GM19351 (cell line): Measurements from ENCODE around the gene BMP2.

Experiments
- ATAC-seq: cut with Tn5 transposase; IDR thresholded peaks from one replicate; pipeline ENCODE4 v1.9.1; 2021; ENCODE audit warnings: mild to moderate bottlenecking, moderate library complexity; ENCODE audit not compliant: unreplicated experiment

The BMP2 gene

DNA sequence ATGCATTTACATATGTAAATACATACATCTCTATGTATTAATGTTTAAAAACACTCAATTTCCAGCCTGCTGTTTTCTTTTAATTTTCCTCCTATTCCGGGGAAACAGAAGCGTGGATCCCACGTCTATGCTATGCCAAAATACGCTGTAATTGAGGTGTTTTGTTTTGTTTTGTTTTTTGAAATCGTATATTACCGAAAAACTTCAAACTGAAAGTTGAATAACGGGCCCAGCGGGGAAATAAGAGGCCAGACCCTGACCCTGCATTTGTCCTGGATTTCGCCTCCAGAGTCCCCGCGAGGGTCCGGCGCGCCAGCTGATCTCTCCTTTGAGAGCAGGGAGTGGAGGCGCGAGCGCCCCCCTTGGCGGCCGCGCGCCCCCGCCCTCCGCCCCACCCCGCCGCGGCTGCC, 355 bp upstream of the BMP2 start:
- no peak for ATAC-seq

DNA sequence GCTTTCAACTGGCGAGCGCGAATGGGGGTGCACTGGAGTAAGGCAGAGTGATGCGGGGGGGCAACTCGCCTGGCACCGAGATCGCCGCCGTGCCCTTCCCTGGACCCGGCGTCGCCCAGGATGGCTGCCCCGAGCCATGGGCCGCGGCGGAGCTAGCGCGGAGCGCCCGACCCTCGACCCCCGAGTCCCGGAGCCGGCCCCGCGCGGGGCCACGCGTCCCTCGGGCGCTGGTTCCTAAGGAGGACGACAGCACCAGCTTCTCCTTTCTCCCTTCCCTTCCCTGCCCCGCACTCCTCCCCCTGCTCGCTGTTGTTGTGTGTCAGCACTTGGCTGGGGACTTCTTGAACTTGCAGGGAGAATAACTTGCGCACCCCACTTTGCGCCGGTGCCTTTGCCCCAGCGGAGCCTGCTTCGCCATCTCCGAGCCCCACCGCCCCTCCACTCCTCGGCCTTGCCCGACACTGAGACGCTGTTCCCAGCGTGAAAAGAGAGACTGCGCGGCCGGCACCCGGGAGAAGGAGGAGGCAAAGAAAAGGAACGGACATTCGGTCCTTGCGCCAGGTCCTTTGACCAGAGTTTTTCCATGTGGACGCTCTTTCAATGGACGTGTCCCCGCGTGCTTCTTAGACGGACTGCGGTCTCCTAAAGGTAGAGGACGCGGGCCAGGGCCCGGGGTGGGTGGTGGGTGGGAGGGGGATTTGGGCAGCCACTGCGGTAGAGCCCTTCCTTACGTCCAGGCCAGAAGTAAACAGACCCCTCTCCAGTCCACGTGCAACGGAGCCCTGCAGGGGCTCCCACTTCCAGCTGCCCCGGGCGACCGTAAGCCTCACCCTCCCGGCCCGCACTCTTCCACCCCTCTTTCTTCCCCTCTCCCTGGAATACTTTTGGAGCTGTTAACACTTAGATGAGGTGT, 998 bp downstream of the BMP2 start:
- no peak for ATAC-seq

DNA sequence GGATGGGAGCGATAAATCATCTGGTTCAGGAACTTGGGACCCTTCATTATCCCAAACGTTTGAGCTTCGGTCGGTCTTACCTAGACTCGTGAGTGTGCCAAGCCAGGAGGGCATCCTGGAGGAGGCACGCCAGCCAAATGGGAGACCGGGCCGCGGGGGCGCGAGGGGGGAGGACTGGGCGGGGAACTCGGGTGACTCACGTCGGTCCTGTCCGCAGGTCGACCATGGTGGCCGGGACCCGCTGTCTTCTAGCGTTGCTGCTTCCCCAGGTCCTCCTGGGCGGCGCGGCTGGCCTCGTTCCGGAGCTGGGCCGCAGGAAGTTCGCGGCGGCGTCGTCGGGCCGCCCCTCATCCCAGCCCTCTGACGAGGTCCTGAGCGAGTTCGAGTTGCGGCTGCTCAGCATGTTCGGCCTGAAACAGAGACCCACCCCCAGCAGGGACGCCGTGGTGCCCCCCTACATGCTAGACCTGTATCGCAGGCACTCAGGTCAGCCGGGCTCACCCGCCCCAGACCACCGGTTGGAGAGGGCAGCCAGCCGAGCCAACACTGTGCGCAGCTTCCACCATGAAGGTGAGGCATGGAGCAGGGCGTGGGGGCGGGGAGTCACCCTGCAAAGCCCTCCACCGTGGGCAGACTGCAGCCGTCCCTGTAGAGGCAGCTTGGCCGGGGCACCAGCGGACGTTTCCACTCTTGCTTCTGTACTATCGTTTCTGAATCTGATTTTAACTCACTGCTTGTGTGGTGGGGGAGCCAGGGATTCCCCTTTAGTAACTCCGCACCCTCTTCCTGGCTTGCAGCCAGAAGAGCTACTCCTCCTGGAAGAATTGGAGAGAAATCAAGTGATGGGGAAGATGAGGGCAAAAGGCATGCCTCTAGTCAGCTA, 2.7 kb downstream of the BMP2 start:
- ATAC-seq, result no peak

DNA sequence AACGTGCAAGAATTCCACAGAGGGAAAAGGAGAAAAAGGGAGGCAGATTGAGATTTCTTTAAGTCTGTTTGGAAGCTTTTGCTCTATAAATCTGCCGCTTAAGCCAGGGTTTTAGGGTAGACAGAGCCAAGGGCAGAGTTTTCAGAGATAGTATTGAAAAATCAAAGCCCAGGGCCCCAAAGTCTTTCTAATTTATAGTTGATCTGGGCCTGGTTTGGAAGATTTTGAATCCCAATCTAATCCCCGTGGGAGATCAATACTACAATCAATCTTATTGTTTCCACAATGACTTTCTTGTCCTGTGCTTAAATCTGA, 3.3 kb downstream of the BMP2 start:
- ATAC-seq, result no peak

DNA sequence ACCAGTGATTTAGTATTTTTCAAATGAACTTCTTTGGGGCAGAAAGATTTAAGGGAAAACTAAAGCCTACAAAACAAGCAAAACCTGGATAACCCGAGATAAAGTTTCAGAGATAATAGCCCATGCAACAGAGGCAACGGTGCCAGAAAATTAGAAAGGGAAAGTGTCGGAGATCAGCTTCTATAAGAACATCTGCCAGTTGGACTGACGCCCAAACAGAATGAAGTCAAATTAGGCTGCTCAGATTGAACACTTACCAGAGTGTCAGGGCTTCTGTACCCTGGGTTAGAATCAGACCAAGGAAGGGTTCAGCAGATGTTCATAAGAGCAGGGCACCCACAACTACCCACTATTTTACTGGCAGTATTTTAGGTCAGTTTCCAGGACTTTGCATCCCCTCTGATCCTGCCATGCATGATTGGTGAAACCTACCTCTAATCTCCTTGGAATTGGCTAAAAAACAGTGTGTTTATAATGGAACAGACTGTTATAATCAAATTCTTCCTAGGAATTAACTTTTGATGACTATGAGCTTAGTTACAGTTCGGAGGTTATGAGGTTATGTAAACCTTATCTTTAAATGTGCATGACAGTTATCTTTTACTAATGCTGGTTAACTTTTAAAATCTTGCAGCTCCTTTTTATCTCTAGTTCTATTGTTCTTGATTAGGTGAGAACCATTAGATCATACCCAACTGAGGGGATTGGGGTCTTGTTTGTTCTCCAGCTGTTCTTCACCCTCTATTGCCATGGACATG, 13.1 kb downstream of the BMP2 start:
- ATAC-seq, result no peak

DNA sequence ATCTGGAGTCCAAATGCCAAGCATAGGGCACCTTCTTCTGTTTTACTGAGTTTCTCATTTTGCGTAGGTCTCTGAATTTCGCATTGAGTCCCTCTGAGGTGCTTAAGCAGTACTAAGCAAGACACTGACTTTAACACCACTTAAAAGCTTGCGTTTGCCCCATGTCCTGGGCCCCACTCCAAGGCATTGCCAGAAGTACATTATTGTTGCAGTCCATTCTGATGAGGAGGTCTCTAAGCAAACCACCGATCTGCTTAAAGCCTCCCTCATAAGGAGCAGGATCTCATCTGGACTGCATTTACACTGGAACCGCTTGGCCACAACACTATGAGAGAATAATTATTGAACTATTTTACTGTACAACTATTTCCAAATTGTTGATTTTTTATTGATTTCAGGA, 16.3 kb downstream of the BMP2 start:
- ATAC-seq, result no peak

DNA sequence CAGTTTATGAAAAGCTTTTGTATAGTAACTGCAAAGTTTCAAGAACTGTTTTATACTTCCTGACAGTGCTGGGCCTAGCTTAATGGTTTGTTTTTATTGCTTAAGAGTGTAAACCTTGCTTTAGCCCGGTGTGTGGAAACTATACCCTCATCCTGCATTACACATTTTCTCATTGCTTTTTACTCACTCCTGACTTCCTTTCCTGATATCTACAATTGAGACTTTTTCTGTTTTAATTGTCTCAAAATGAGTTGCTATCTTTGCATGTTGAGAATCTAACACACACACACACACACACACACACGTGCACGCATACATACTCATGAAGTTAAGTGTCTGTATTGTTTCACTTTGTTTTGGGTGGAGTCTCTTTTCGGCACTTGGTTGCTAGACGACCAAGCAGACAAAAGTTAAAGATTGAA, 16.7 kb downstream of the BMP2 start:
- ATAC-seq, result no peak

- ATAC-seq, result no peak
Observed at GRCh38 chr20:6784767-6785166, 17.3 kb downstream of the BMP2 start.

DNA sequence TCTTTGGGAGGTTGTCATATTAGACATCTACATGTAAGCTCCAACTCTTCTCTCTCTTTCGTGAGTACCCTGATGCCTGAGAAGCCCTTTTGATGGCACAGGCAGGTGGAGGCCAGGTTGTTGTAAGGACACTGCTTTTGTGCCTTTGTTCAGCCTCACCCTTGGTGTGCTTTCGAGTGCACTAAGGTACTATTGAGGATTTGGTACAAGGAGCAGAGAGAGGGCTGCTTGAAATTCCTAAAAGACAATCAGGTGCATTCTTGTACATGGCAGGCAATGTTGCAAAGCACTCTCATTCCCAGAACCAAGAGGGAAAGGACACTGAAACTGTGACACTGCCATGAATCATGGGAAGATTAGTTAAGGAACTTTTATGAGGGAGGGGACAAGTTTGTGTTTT, 19.1 kb downstream of the BMP2 start:
- ATAC-seq, result no peak

- no peak for ATAC-seq
Observed at GRCh38 chr20:6792789-6793188, 25.3 kb downstream of the BMP2 start.

GRCh38 chr20:6802227-6802626, 34.7 kb downstream of the BMP2 start:
- ATAC-seq, result no peak

DNA sequence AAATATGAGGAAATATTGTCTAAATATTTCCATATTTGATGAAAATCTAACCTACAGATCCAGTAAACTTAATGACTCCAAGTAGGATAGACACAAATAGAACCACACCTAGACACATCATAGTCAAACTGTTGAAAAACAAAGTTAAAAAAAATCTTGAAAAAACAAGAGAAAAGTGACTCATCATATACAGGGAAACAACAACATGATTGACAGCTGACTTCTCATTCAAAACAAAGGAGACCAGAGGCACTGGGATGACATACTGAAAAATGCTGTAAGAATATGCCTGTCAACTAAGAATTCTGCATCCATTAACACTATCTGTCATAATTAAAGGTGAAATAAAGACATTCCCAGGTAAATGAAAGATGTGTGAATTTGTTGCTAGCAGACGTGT, 38.8 kb downstream of the BMP2 start:
- no peak for ATAC-seq

- ATAC-seq, result no peak
Observed at GRCh38 chr20:6811262-6812035, 44.0 kb downstream of the BMP2 start.

GRCh38 chr20:6812530-6812929, 45.0 kb downstream of the BMP2 start:
- no peak for ATAC-seq

DNA sequence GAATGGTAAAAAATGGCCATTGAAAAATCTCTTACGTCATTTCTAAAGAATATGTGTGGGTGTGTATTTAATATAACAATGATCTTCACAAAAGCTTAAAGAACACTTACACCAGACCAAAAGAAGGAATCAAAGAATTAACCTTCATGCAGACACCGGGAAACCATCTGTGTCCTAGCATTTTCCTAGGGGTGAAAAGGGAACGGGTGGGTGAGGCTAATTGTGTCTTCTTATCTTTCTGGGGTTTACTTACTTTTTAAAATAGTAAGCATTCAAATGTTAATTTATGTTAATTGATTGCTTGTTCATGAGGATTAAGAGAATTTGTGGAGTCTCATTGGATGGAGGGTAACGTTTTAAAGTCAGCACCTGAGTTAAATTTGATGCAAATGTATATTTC, 47.5 kb downstream of the BMP2 start:
- ATAC-seq, result no peak

DNA sequence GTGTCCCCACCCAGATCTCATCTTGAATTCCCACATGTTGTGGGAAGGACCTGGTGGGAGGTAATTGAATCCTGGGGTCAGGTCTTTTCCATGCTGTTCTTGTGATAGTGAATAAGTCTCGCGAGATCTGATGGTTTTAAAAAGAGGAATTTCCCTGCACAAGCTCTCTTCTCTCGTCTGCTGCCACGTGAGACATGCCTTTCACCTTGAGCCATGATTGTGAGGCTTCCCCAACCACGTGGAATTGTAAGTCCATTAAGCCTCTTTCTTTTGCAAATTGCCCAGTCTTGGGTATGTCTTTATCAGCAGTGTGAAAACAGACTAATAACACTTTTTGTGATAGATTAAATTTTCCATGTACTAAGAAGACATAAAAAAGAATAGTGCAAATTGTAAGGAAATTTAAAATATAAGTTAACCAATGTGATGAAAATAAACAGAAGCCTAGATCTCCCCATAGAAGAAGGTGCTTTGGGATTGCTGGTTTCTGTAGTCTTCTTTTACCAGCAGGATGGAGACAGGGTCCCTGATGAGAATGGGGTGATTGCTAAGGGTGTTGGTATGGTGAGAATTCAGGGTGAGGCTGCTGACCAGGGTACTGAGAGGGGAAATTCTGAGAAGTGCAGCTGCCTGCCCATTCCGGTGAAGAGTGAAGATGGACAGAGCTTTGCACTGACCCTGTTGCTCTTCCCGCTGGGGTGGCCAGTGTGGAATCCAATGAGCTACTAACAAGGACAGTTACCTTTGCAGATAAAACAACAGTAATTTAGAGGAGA, 50.7 kb downstream of the BMP2 start:
- ATAC-seq, result no peak

DNA sequence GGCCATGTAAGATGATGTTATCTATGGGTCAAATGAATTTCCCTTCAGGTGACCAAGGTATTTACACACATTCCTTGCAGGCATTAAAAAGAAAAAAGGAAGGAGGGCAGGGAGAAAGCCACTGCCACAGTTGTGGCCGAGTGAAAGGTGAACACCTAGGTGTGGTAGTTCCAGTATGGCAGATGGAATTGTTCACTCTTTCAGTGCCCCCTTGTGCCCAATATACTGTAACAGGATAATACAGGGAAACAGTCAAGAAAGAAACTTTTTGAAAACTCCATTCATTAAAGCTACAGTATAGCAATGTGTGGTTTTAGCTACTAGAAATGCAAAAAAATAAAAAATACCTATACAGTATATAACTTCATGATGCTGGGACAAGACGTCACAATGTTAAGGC, 52.1 kb downstream of the BMP2 start:
- no peak for ATAC-seq

GRCh38 chr20:6824401-6824800, 56.9 kb downstream of the BMP2 start:
- ATAC-seq, result no peak

DNA sequence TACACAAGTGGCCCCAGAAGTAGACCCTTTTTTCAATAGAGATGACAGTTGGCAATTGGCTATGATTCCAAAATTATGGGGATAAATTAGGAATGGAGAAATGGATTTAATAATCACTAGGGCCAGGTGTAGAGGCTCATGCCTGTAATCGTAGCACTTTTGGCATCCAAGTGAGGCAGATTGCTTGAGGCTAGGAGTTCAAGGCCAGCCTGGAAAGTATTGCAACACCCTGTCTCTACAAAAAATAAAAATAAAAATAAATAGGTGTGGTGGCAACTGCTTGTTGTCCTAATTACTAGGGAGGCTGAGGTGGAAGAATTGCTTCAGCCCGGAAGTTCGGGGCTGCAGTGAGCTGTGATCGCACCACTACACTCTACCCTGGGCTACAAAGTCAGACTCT, 60.0 kb downstream of the BMP2 start:
- no peak for ATAC-seq
